Suprapubic skin (tissue), 3 donors: ENCODE results near the gene TOR2A.

Experiments used
- CTCF ChIP-seq, 2 donors: fragments of 200-600 bp in 1 of 2; fragments of 450-650 bp in 1 of 2; sonication (generic) in 1 of 2; IDR thresholded peaks; one replicate each; pipeline ENCODE4 v1.5.1; 2016 to 2019; ENCODE audit warnings: antibody characterized with exemption in 2 of 2, mild to moderate bottlenecking in 1 of 2, moderate library complexity in 1 of 2
- POLR2A ChIP-seq, 2 donors: fragments of 450-650 bp; IDR thresholded peaks; one replicate each; pipeline ENCODE4 v1.6.1; 2017; ENCODE audit warnings: antibody characterized with exemption in 2 of 2, mild to moderate bottlenecking in 2 of 2, moderate library complexity in 2 of 2

GRCh38 chr9:127746959-127747569 lies 12.0 kb upstream of the TOR2A start:
- TF ChIP-seq CTCF (IDR thresholded peaks at IDR 0.05) (no peak), POLR2A (IDR thresholded peaks at IDR 0.05) (no peak)
